TTC549 (cell line): ENCODE results near the gene ADARB2.

Experiments used
- FAIRE-seq: peaks from 2 replicates; lab custom pipeline; 2012; peaks lifted over from hg19 to GRCh38; lab: Jason Lieb, UNC

ADARB2 gene

DNA sequence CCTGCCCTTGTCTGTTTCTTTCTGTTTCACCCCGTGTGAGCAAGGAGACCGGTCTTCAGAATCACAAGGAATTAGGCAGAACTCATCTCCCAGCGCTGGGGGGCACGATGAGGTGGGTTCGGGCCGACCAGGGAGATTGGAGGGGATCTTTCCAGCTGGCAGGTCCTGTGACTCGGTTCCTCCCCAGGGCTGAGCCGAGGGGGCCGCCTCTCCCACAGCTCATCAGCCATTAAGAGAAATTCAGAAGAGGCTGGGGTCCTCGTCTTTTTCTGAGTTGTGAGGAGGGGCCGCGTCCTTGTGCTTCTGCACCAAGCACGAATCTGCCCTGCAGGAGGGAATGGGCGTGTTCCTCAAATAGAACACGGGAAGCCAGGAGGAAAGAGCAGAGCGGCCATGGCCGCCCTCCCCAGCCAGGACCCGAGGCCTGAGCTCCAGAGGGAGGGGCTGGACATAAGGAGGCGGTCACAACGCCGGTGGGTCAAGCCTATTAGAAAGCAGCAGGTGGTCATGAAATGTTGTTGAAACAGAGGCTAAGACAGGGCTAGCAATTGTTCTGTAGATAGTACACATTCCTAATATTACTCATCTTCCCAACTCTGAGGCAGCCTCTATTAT lies 125.3 kb downstream of the ADARB2 start:
- no peak for FAIRE-seq

DNA sequence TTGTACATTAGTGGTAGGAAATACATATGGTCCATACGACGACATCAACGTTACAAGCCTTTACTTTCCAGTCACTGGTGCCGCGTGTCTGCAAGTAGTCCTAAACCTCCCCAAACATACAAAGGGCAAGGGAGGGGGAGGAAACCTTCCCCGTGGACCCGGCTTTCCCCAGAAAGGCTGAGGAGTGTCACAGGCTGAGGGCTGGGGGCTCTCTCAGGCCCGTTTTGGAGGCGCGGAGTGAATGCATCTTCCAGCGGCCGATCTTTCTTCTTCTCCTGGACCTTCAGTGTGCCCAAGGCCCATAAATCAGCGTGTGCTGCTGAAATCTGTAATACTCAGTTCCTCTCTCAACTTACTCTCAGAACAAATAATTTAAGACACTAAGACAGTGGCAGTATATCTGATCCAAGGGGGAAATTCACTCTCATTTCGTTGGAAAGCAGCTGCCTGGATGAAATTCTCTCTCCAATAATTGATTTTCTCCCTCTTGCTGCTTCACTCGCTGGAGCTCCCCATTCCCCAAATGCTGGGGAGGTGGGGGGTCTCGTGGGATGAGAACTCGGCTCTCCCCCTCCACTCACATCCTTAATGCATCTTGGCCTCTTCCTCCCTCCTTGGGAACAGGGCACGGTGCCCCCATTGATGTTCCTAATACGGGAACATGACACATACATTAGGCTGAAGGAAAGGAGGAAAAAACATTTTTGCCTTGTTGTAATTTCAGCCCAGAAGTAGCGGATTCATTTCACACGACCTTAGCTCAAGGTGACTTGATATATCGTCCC lies 126.1 kb downstream of the ADARB2 start:
- no peak for FAIRE-seq

DNA sequence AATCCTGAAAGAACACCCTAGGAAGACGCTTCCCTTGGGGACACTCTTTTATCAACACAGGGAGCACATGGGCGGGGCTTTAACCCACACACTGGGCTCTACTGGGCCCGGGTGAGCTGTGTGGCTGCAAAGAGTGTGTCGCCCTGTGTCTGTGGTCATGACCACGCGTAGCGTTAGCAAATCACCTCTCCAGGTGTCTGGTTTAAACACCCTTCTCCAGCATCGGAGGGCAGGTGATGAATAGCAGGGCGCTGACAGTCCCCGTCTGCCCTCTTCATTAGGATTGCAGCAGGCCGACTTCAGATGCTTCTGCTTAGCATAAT lies 127.7 kb downstream of the ADARB2 start:
- FAIRE-seq = no peak

DNA sequence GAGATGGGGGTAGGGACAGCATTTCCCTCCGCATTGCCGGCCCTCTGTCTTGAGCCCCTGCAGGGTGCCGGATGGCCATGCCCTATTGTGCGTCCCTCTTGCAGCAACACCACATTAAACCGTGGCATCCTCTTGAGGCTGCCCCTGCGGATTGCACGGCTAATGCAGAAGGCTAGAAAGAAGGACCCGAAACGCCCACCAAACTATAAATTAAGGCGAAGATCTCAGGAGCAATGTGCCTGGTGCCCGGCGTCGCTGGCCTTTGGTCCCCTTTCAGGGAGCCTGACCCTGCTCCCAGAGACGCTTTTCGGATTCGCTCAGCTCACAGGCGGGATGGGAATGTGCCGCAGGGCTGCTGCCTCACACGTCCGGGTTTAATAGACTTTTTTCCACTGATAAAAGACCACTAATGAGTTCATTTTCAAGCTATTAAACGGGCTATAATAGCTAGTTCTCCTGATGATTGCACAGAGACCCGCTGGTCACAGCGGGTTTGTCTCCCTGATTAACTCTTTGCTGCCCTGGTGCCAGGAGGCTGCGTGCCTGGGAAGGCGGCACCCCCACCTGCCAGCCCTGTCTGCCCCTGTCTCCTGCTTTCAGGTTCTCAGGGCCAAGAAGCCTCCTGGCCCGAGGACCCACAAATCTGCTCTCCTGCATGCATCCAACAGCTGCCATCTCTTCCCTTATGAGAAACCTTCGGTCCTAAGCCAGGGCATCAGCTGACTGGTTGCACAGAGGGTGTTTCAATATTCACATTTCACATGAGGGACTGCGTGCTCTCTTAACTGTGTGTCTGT lies 128.3 kb downstream of the ADARB2 start:
- no peak for FAIRE-seq

DNA sequence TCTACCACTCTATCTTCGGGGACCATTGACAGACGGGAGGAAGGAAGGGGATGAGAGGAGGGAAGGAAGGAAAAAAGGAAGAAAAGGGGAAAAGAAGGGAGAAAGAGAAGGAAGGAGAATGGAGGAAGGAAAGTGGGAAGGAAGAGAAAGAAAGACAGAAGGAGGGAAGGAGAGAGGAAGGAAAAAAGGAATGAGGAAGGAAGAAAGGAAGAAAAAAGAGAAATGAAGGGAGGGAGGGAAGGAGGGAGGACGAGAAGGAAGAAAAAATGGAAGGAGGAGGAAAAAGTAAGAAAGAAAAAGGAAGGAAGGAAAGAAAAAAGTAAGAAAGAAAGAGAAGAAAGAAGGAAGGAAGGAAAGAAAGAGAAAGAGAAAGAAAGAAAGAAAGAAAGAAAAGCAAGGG lies 128.9 kb downstream of the ADARB2 start:
- FAIRE-seq = no peak

DNA sequence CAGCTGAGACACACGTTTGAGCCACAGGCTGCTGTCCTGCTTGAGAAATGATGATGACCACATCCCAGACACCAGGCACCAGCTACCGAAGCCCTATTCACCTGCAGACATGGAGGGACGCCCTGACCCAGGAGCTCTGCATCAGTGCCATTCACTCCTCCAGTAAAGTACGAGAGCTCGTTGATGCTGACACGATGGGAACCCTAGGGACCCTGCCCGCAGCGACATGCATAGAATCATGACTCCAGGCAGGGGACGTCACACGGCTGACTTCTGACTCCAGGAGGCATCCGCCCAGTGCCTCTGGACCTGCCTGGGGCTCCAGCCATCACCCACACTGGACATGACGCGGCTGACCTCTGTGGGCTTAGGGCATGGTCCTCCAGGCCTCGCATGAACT lies 129.9 kb downstream of the ADARB2 start:
- FAIRE-seq = no peak

DNA sequence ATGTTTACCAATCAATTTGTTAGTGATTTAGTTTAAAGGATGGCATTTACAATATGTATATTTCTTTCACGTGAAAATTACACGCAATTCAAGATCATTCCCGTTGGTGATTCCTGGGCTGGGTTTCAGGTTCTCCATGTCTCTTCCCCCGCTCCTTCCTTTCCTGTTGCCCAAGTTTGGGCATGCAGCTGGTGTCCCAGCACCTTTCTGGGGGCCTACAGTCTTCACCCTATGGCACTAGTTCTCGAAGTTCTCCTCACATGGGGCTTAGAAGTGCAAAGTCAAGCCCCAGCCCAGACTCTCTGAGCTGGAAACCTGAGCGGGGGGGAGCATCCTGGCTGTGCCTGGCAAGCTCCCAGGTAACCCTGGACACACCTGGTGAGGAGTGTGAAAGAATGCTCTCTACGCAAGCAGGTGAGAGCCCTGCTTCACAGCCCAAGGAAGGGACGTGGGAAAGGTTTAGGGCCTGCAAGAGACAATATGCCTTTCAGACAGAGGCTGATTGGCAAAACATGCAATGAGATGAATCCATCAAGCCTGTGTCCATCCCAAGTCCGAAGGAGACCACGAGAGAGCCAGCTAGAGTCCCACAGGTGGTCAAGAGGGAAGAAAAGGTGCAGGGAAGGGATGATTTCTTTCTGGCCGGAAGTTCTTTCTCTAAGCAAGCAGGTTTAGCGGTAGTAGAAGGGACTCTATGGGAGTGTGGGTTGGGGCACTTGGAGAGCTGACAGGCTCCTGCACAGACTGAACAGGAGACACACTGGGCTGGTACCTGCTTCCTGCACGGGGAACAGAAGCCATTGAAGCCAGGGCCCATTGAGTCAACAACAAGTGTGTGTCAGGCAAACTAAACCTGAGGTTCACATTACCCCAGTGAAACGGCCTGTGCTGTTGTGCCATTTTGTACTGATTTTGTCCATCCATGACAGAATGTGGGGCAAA lies 131.1 kb downstream of the ADARB2 start:
- FAIRE-seq = no peak

DNA sequence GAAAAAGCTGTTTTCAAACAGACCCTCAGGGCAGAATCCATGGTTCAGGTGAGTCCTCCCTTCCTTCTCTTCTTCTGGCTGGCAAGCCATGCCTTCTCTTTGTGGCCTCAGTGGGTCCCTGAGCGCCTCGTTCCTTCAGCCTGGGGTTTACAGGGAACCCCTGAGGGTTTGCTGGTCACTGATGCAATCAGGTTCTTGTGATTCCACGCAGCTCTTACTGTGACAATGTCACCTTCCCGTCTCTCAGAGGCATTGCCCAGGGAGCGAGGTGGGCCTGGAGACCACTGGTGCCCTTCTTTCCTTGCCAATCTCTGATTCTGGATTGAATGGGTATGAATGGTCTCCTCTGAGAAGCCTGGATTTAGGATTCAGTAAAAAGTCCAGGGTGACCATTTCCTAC lies 132.2 kb downstream of the ADARB2 start:
- FAIRE-seq = no peak

DNA sequence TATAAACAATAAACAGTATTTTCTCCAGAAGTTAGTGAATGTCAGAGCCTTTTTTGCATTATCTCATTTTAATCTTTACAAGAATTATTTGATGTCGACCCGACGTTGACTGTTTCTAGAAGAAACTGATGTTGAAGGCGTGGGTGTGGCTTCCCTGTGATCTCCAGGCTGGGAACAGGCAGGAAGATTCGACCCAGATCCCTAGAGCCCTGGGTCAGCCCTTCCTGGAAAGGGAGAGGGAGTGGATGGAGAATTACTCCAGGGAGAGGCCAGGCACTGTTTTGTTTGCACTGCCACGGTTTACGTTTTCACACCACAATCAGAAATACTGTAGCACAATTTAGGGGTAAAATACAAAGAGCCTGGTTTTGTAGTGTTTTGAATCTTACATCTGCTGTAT lies 133.1 kb downstream of the ADARB2 start:
- FAIRE-seq = no peak

DNA sequence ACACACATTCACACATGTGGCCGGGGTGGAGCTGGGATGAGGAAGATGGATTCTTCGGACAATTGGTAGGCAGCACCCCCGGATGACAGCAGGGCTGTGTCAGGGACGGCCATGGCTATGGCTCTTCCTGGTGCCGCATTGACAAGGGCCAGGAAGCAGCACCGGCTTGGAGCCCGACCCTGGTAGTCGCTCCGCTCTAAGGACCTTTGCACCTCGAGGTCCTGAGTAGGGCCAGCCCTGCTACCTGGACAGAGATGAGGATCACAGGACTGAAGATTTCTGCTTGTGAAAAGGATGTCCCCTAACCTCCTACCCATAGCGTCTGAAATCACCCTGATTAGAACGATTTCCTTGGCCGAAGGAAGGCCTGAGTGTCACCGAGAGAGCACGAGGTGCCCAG lies 134.1 kb downstream of the ADARB2 start:
- FAIRE-seq = no peak

DNA sequence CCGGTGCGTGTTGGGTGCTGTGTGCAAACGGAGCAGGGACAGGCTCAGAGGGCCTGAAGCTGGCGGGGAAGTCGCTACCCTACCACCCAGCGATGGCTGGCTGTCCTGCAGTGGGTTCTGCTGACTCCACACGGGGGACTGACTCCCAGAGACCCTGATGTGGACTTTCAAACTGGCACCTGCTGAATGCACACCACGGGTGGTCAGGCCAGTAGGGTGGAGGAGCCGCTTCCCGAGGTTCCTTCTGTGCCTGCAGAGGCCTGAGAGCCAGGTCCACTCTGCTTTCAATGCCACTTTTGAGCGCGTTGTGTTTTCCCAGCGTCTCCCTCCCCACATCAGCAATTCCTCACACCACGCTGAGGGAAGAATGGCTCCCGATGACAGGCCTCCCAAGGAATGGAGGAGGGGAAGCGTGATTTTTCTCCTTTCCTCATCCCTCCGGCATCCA lies 135.3 kb downstream of the ADARB2 start:
- no peak for FAIRE-seq

DNA sequence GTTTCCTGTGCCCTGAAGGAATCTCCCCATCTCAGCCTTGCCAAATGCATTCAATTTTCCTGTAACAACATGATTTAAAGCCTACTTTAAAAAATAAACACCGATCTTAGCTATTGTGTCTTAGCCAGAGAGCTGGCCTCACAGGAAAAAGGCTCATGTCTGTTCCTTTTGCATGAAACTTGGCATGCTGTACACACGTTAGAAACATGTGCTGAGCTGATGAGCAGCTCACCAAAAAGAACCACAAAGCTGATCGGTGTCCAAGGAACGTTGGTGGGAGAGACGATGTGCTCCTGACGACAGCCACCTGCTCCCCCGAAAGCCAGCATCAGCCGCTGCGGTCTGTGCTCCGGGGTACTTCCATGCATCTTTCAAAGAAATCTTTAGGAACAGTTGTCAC lies 135.9 kb downstream of the ADARB2 start:
- no peak for FAIRE-seq

DNA sequence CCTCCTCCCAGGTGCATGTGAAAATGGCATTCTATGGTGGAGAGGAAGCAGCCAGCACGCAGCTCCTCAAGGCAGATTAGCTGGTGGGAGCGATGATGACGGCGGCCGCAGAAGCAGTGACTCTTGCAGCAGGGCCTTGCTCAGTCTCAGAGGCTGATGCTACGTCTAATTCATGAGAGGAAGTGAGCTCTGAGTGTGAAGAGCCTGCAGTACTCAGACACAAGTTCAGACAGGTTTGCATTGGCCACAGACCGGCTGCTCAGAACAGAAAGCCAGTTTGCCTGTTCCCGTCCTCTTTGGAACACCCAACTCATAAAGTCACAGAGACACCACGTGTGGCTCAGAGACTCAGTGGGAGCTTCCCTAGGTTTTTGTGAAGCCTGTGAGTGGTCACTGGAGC lies 136.5 kb downstream of the ADARB2 start:
- no peak for FAIRE-seq

DNA sequence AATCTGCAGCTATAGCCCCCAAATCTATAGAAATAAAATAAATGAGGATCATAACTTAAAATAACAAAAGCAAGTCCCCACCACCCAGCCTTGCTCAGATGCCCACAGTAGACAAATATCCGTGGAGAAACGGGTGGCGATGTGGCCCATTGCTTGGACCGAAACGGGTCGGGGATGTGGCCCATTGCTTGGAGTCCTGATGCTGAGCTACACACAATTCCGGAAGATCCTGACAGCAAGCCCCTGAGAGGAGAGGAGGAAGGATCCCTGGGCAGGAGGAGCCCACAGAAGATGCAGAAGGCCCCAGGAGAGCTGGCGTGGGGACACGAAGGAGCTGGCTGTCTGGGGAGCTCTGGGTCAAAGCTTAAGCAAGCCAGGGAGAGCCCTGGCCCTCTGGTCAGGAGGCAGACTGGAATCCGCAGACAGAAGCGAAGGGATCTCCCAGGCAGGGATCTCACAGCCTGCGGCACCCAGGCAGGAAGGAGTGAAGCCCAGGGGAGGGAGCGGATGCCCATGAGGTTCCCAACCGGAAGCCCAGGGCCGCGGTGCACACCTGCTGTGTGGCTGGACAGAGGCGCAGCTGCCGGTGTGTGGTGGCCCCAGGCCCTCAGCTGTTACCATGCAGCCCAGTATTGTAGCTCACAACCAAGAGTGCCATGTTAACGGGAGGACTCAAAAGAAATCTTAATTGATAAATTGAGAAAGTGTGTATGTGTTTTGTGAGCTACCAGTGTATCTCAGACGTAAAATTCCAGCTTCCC lies 138.8 kb downstream of the ADARB2 start:
- FAIRE-seq = no peak

DNA sequence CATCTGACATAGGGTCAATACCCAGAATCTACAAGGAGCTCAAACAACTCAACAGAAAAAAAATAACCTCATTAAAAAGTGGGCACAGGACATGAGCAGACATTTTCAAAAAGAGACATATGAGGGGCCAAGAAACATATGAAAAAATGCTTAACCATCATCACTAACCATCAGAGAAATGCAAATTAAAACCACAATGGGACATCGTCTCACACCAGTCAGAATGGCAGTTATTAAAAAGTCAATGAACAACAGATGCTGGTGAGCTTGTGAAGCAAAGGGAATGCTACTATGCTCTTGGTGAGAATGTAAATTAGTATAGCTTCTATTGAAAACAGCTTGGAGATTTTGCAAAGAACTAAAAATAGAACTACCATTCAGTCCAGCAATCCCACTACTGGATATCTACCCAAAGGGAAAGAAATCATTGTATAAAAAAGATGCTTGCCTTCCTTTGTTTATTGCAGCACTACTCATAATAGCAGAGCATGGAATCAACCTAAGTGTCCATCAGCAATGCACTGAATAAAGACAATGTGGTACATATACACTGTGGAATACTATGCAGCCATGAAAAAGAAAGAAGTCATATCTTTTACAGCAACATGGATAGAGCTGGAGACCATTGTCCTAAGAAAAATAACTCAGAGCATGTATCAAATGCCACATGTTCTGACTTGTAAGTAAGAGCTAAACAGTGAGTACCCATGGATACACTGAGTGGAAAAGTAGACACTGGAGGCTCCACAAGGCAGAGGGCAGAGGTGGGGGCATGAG lies 139.8 kb downstream of the ADARB2 start:
- FAIRE-seq = no peak

DNA sequence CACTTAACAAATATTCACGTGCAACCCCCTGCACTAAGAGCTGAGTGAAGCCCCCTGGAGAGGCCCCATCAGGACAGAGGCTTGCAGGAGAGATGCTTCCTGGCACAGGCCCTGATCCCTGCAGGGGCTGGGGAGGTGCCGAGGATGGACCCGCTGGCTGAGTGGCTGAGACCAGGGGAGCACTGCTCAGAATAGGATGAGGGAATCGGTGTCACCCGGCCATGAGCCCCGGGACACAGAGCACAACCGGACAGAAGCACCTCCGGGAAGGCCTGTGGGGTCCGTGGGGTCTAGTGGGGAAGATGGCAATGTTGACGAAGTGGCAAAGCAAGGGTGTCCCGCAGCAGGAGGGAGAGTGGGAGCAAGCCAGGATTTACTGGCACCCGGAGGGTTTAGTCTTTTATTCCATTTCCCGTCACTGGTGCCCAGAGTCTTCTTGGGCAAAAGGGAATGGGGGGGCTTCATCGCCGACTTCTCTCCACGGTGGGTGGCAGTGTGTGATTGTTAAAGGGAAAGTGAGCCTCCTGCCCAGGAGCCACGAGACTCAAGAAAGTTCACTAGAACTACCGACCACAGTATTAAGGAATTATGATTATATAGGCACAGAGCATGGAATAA lies 140.7 kb downstream of the ADARB2 start:
- no peak for FAIRE-seq

DNA sequence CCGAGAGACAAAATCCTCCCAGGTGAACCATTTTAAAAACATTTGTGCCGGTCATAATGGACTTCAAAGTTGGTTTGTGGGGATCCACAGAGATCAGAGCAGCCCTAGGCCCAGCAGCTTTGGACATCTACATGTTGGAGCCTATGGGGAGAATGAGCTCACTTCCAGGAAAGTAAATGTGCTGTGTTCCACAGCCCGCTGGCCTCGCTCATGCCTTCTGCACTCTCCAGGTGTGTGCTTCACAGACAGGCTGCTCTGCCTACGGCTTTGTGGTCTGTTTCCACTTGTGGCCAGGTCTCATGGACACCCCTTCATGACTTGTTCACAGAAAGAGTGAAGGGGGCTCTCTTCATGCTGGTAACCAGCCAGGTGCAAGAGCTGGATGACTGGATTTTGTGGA lies 141.6 kb downstream of the ADARB2 start:
- no peak for FAIRE-seq

DNA sequence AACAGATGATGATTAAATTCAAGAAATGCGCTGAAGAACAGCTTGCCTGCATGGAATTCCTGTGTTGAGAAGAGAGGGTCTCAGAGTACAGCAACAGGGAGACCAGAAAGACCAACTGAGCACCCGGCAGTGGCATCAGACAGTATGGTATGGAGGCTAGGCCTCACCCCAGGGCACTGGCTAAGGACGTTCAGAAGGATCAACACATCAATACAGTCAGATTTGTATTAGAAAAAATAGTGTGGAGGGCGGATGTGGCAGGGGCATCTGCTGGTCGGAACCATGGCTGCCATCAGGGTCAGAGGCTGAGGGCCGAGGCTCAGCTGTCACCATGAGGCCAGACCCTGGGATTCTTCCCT lies 142.1 kb downstream of the ADARB2 start:
- no peak for FAIRE-seq

DNA sequence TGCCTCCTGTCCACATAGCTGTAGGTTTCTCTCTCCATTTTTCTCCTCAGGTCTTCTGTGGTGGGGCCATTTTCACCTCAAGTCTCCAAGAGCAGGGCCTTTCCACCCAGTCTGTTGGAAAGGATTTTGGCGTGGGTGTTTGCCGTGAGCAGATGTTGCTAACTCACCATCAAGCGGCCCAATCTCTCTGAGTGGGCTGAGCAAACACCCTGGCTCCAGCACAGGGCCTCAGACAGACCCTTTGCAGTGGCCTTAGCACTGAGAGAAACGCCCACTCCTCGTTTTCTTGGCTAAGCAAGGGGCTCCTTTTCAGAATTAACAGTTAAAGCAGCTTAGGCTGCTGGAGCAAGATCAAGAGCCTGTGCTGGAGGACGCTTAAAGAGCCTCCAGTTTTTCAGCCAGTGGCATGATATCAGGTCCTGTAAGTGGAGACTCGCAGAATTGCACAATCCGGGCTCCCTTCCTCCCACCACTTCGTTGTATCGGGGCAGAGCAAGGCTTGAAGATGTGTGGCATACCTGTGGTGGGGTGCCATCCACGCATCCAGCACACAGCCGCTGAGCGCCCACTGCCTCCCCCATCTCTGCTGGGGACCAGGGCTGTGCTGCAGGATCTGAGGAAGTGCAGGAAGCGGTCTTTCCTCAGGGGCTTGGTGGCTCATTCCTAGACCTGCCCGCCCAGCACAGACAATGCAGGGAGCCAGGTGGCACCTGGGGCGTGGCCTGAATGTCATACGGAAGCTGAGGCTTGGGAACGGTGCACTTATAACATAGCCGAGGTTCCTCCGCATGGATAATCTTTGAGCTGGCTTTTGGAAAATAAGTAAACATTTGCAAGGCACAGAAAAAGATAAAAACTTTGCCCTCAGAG lies 142.7 kb downstream of the ADARB2 start:
- no peak for FAIRE-seq
